K562 (cell line): ENCODE data around the gene ADGRD1. TPM values are rescaled to one million over a fixed set of nuclear protein-coding genes. Genes with fewer than 3 reads are reported as not detected.

ENCODE experiments used
- ATAC-seq: fragments of 200-7000 bp; cut with Tn5 transposase; 3 replicates; pipeline ENCODE4 v1.9.1; 2020; ENCODE audit warnings: moderate library complexity
- BruUV-seq: library from RNA; stranded (reverse); fragments of 400-500 nt; replicated peaks from 2 replicates; lab custom pipeline; 2021; lab: Mats Ljungman, UMichigan
- CTCF ChIA-PET: fragments of 300-600 bp; formaldehyde crosslinking; extraction: SDS; loops from one replicate; lab custom pipeline; 2021; ENCODE audit warnings: low intra/inter-chr PET ratio; lab: Yijun Ruan, JAX
- POLR2A ChIA-PET: fragments of 300-600, 350-650 bp; sonication (Branson Sonifier 250); formaldehyde crosslinking; extraction: SDS; loops from one replicate; lab custom pipeline; 2021; ENCODE audit warnings: antibody characterized with exemption, inconsistent platforms; lab: Yijun Ruan, JAX
- DNase-seq, 4 experiments: peaks; one replicate each; pipeline versions ENCODE4 v3.0.0 to v3.0.0-alpha.2; 2011 to 2018; ENCODE audit warnings: low spot score in 3 of 4, mixed read lengths in 3 of 4; ENCODE audit errors: extremely low read depth in 1 of 4
- FAIRE-seq: peaks from 2 replicates; lab custom pipeline; 2011; peaks lifted over from hg19 to GRCh38; lab: Jason Lieb, UNC
- H2AFZ ChIP-seq: 2 replicates; pipeline ENCODE4 v1.6.0; 2011; ENCODE audit warnings: low read depth, low read length, control low read depth, inconsistent platforms
- H3K27ac ChIP-seq: fragments of 200-600 bp; 3 replicates; pipeline ENCODE4 v1.8.0; 2011; ENCODE audit warnings: low read depth, mild to moderate bottlenecking, control low read depth, inconsistent platforms, low read length, moderate library complexity, mixed read lengths; ENCODE audit errors: extremely low read depth
- H3K27me3 ChIP-seq, 2 experiments: fragments of 300-600 bp in 1 of 2; 2 replicates in 1 of 2; 3 replicates in 1 of 2; pipeline versions ENCODE4 v1.6.0 to v1.8.0; 2011; ENCODE audit warnings: inconsistent platforms in 2 of 2, low read length in 2 of 2, mild to moderate bottlenecking in 1 of 2, mixed read lengths in 1 of 2, moderate library complexity in 1 of 2; ENCODE audit not compliant: control insufficient read depth in 2 of 2, insufficient read depth in 2 of 2
- H3K36me3 ChIP-seq: fragments of 300-600 bp; 3 replicates; pipeline ENCODE4 v1.8.0; 2011; ENCODE audit warnings: mild to moderate bottlenecking, low read length, inconsistent platforms; ENCODE audit not compliant: control insufficient read depth, insufficient read depth
- H3K4me1 ChIP-seq, 2 experiments: fragments of 200-600 bp in 1 of 2; replicated peaks in 1 of 2; 2 replicates in 1 of 2; 3 replicates in 1 of 2; pipeline versions ENCODE4 v1.5.1 to v1.8.0; 2011; ENCODE audit warnings: inconsistent platforms in 2 of 2, low read length in 2 of 2, mild to moderate bottlenecking in 1 of 2, mixed read lengths in 1 of 2, moderate library complexity in 1 of 2; ENCODE audit not compliant: control insufficient read depth in 2 of 2, insufficient read depth in 2 of 2
- H3K4me2 ChIP-seq: 2 replicates; pipeline ENCODE4 v1.6.1; 2011; ENCODE audit warnings: low read length, control low read depth, inconsistent platforms, mixed read lengths; ENCODE audit not compliant: insufficient read depth
- H3K4me3 ChIP-seq: fragments of 200-600 bp; sonication (generic), shearing (Covaris generic); 2 replicates; pipeline ENCODE4 v1.5.1; 2016; ENCODE audit warnings: control low read depth, inconsistent platforms
- H3K79me2 ChIP-seq: fragments of 200-600 bp; 3 replicates; pipeline ENCODE4 v1.8.0; 2011; ENCODE audit warnings: low read length, inconsistent platforms; ENCODE audit not compliant: control insufficient read depth, insufficient read depth
- H3K9ac ChIP-seq, 2 experiments: 2 replicates each; pipeline versions ENCODE4 v1.6.0 to v1.6.1; 2011; ENCODE audit warnings: low read depth in 2 of 2, low read length in 2 of 2, control low read depth in 1 of 2, inconsistent platforms in 1 of 2, mild to moderate bottlenecking in 1 of 2, mixed read lengths in 1 of 2; ENCODE audit not compliant: insufficient read depth in 1 of 2
- H3K9me1 ChIP-seq: one replicate; pipeline ENCODE4 v1.6.0; 2011; ENCODE audit warnings: inconsistent platforms, mild to moderate bottlenecking, low read length, moderate library complexity; ENCODE audit not compliant: control insufficient read depth, insufficient read depth
- H3K9me3 ChIP-seq: replicated peaks from 2 replicates; pipeline ENCODE4 v1.5.1; 2011; ENCODE audit warnings: low read depth, low read length, inconsistent platforms; ENCODE audit not compliant: control insufficient read depth, insufficient read depth
- H4K20me1 ChIP-seq: replicated peaks from 2 replicates; pipeline ENCODE4 v1.6.1; 2011; ENCODE audit warnings: low read length, inconsistent platforms, mixed read lengths; ENCODE audit not compliant: control insufficient read depth, insufficient read depth
- CHD1 ChIP-seq: fragments of 200-600 bp; sonication (generic); IDR thresholded peaks from one replicate; pipeline ENCODE4 v1.6.1; 2012; ENCODE audit warnings: mild to moderate bottlenecking, moderate library complexity, low read length, inconsistent platforms
- RBFOX2 ChIP-seq: fragments of 200-400 bp; formaldehyde crosslinking; IDR thresholded peaks from 2 replicates; pipeline ENCODE4 v1.6.1; 2017; ENCODE audit warnings: low read depth, mild to moderate bottlenecking, low read length, moderate library complexity
- SMARCA5 ChIP-seq: fragments of 450-650 bp; IDR thresholded peaks from 2 replicates; pipeline ENCODE4 v1.6.1; 2016
- SMARCB1 ChIP-seq: IDR thresholded peaks from 2 replicates; pipeline ENCODE4 v1.6.1; 2011; ENCODE audit warnings: improper control_type of control experiment, low read depth; ENCODE audit not compliant: insufficient read length
- U2AF1 ChIP-seq: fragments of 200-400 bp; formaldehyde crosslinking; optimal IDR thresholded peaks from 2 replicates; pipeline ENCODE3; 2017; ENCODE audit warnings: mild to moderate bottlenecking, low read depth, low read length, moderate library complexity
- ZNF124 ChIP-seq: sonication (generic); formaldehyde crosslinking; IDR thresholded peaks from 2 replicates; pipeline ENCODE4 v1.8.1; 2022; ENCODE audit warnings: missing genetic modification reagents
- WGBS: fragments of 100-300 bp; shearing (Covaris generic); methylation state at CpG from one replicate; pipeline ENCODE4 v1.1.6; 2016; ENCODE audit warnings: low coverage, mixed read lengths; ENCODE audit not compliant: insufficient coverage; ENCODE audit errors: missing lambda C conversion rate; 5-methylcytosine and 5-hydroxymethylcytosine counted together
- in situ Hi-C: fragments of 300-500 bp; cut with MboI; formaldehyde crosslinking; loops from 4 replicates; pipeline ENCODE4 v1.15.0; 2018; ENCODE audit warnings: inconsistent platforms, mixed read lengths
- intact Hi-C: fragments of 100-400 bp; cut with micrococcal nuclease; formaldehyde crosslinking; loops from 2 replicates; pipeline ENCODE4 v1.14.2; 2022
- polyA plus RNA-seq, 8 experiments: library from polyadenylated mRNA; depleted of rRNA in 4 of 8; stranded (reverse) in 5 of 8; unstranded in 3 of 8; fragments of >200 nt; fragmentation: Nextera tagmentation in 2 of 8; fragmentation: Illumina TruSeq in 1 of 8; extraction: Ambion mirVana in 2 of 8; extraction: Trizol in 1 of 8; gene quantifications; 2 replicates each; pipeline versions ENCODE4 v1.2.1 to v1.2.3, GENCODE V29; 2011 to 2014; ENCODE audit warnings: inconsistent platforms in 1 of 8, missing spikeins in 1 of 8
- total RNA-seq, 7 experiments: library from RNA; depleted of rRNA in 6 of 7; stranded (reverse); fragments of >200 nt in 6 of 7; fragmentation: Illumina TruSeq in 2 of 7; extraction: Trizol in 2 of 7; gene quantifications; 2 replicates each; pipeline versions ENCODE4 v1.2.1 to v1.2.3, GENCODE V29; 2011 to 2021; ENCODE audit warnings: low replicate concordance in 1 of 7
- TF ChIP-seq, protein P1 (sequence below): sonication (generic); formaldehyde crosslinking; IDR thresholded peaks from 2 replicates; pipeline ENCODE4 v1.8.0; 2023; ENCODE audit warnings: missing genetic modification reagents, mild to moderate bottlenecking, borderline replicate concordance

The ADGRD1 gene
- total and polyA plus RNA-seq, 9 of the 15 experiments (the other 6 are each of a cell fraction or from before 2014, with no cell fraction given): 1.7 to 11.7 (median 3.3) TPM

DNA sequence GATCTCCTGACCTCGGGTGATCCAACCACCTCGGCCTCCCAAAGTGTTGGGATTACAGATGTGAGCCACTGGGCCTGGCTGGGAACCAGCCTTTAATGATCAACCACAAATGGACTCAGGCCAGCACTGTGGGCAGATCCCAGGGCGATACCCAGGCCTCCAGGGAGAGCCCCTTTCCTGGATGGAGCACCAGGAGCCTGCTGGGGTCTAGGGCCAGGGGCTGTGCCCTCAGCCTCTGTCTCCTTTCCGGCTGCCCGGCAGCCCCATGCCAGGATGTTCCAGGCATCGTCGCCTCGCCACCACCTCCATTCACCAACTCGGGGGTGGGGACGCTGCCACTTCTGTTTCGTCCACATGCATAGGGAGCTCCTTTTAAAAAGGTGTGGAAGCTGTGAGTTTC, 2.3 kb downstream of the ADGRD1 start:
- POLR2A ChIA-PET: interaction anchor here (0.6 to 0.7 kb wide), 2 partner anchors 26 to 70 kb away, joined by 3 read pairs; no protein-coding TSS in a partner anchor
- TF ChIP-seq ZNF124 (CRISPR knock-in tag) (no peak), CHD1 (no peak), SMARCB1 (no peak), RBFOX2 (0 out of 2 replicates have a peak, but pooled peaks have one; percentile 21), SMARCA5 (no peak), U2AF1 (no peak)
- TF ChIP-seq, protein P1, sequence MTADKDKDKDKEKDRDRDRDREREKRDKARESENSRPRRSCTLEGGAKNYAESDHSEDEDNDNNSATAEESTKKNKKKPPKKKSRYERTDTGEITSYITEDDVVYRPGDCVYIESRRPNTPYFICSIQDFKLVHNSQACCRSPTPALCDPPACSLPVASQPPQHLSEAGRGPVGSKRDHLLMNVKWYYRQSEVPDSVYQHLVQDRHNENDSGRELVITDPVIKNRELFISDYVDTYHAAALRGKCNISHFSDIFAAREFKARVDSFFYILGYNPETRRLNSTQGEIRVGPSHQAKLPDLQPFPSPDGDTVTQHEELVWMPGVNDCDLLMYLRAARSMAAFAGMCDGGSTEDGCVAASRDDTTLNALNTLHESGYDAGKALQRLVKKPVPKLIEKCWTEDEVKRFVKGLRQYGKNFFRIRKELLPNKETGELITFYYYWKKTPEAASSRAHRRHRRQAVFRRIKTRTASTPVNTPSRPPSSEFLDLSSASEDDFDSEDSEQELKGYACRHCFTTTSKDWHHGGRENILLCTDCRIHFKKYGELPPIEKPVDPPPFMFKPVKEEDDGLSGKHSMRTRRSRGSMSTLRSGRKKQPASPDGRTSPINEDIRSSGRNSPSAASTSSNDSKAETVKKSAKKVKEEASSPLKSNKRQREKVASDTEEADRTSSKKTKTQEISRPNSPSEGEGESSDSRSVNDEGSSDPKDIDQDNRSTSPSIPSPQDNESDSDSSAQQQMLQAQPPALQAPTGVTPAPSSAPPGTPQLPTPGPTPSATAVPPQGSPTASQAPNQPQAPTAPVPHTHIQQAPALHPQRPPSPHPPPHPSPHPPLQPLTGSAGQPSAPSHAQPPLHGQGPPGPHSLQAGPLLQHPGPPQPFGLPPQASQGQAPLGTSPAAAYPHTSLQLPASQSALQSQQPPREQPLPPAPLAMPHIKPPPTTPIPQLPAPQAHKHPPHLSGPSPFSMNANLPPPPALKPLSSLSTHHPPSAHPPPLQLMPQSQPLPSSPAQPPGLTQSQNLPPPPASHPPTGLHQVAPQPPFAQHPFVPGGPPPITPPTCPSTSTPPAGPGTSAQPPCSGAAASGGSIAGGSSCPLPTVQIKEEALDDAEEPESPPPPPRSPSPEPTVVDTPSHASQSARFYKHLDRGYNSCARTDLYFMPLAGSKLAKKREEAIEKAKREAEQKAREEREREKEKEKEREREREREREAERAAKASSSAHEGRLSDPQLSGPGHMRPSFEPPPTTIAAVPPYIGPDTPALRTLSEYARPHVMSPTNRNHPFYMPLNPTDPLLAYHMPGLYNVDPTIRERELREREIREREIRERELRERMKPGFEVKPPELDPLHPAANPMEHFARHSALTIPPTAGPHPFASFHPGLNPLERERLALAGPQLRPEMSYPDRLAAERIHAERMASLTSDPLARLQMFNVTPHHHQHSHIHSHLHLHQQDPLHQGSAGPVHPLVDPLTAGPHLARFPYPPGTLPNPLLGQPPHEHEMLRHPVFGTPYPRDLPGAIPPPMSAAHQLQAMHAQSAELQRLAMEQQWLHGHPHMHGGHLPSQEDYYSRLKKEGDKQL (CRISPR knock-in tag): no peak
- peaks cover 0 to 19% of the 10 kb centered on the region in 2 experiments; a peak in 3 of 5 replicates for H3K27me3 ChIP-seq
- CTCF ChIA-PET: no interaction called here
- no peaks in the 10 kb centered on the region; the same call in 2 of the 3 replicates for H3K36me3 ChIP-seq
- H3K27ac ChIP-seq: no peak overlapping the region
- BruUV-seq: no TSS peak
- H3K9me1 ChIP-seq: no peaks in the 10 kb centered on the region
- ATAC-seq: no peak
- no peak for FAIRE-seq
- no peak overlapping the region for H3K4me3 ChIP-seq
- peaks cover 40 to 41% of the 10 kb centered on the region in 2 experiments for H3K4me1 ChIP-seq
- H3K9ac ChIP-seq: no peak overlapping the region; a peak in 2 of 4 replicates
- H3K9me3 ChIP-seq: peaks cover 6% of the 10 kb centered on the region
- WGBS: 73% methylated on average over 11 of the region's 11 CpGs
- no peaks in the 10 kb centered on the region for H4K20me1 ChIP-seq
- intact Hi-C loops: no loop called here
- in situ Hi-C loops: no loop called here
- no peak overlapping the region for H3K4me2 ChIP-seq
- no peaks in the 10 kb centered on the region for H3K79me2 ChIP-seq
- H2AFZ ChIP-seq: no peak overlapping the region
- no peak for DNase-seq
